Activated CD8-positive, alpha-beta memory T cell treated with anti-CD3 and anti-CD28 coated beads, Interleukin-2, amount 10 ng/mL, durations not matched to agents 7 days and 5 days (primary cell): ENCODE measurements around the gene OPCML. TPM values are rescaled to one million over a fixed set of nuclear protein-coding genes. Genes with fewer than 3 reads are reported as not detected.

Source experiments
- ATAC-seq: fragments of 150-1000 bp; cut with Tn5 transposase; one replicate; pipeline ENCODE4 v1.10.0; 2021; ENCODE audit warnings: moderate library complexity
- CTCF ChIA-PET: fragments of 350-600 bp; sonication (Branson Sonifier 250); formaldehyde crosslinking; loops from one replicate; lab custom pipeline; 2021; ENCODE audit warnings: antibody characterized with exemption; lab: Charles Lee
- DNase-seq: peaks from one replicate; pipeline ENCODE4 v3.0.0-alpha.2; 2020
- H3K27ac Mint-ChIP-seq: one replicate; pipeline ENCODE4 v1.8.0; 2021; ENCODE audit warnings: mild to moderate bottlenecking, mixed read lengths
- H3K27me3 Mint-ChIP-seq: one replicate; pipeline ENCODE4 v1.8.0; 2021; ENCODE audit warnings: mixed read lengths
- H3K36me3 Mint-ChIP-seq: one replicate; pipeline ENCODE4 v1.8.0; 2021; ENCODE audit warnings: mild to moderate bottlenecking, mixed read lengths
- H3K4me1 Mint-ChIP-seq: one replicate; pipeline ENCODE4 v1.8.0; 2021; ENCODE audit warnings: mixed read lengths
- H3K4me3 Mint-ChIP-seq: one replicate; pipeline ENCODE4 v1.8.0; 2021; ENCODE audit warnings: mild to moderate bottlenecking, moderate library complexity, mixed read lengths
- H3K9me3 Mint-ChIP-seq: one replicate; pipeline ENCODE4 v1.8.0; 2022; ENCODE audit warnings: low read depth, mixed read lengths
- total RNA-seq, 2 experiments: library from RNA; stranded (reverse); gene quantifications; one replicate each; pipeline ENCODE4 v1.2.3, GENCODE V29; 2021

Gene OPCML
- total RNA-seq, 2 experiments from 2014 or later = not detected

GRCh38 chr11:132888226-132888625 is 644.1 kb downstream of the OPCML start:
- DNase-seq (no peak), ATAC-seq (no peak)
- CTCF ChIA-PET = no interaction called here
- Mint-ChIP-seq H3K4me1 (no peaks in the 10 kb centered on the region), H3K27me3 (no peaks in the 10 kb centered on the region), H3K9me3 (no peaks in the 10 kb centered on the region), H3K27ac (no peak overlapping the region), H3K36me3 (no peaks in the 10 kb centered on the region), H3K4me3 (no peak overlapping the region)

- H3K4me1 Mint-ChIP-seq = no peaks in the 10 kb centered on the region
- H3K27ac Mint-ChIP-seq = no peak overlapping the region
- no peak overlapping the region for H3K4me3 Mint-ChIP-seq
- H3K36me3 Mint-ChIP-seq = no peaks in the 10 kb centered on the region
- CTCF ChIA-PET = no interaction called here
- no peaks in the 10 kb centered on the region for H3K27me3 Mint-ChIP-seq
- DNase-seq (no peak), ATAC-seq (no peak)
- no peaks in the 10 kb centered on the region for H3K9me3 Mint-ChIP-seq
Measured at GRCh38 chr11:132886335-132886734, 646.0 kb downstream of the OPCML start.

GRCh38 chr11:132883241-132883640 is 649.1 kb downstream of the OPCML start:
- H3K27ac Mint-ChIP-seq = no peak overlapping the region
- H3K27me3 Mint-ChIP-seq = no peaks in the 10 kb centered on the region
- CTCF ChIA-PET = interaction anchor here (0.7 kb wide), 1 partner anchor 22 kb away, joined by 3 read pairs; no protein-coding TSS in a partner anchor
- H3K4me1 Mint-ChIP-seq = no peaks in the 10 kb centered on the region
- H3K4me3 Mint-ChIP-seq = no peak overlapping the region
- no peaks in the 10 kb centered on the region for H3K36me3 Mint-ChIP-seq
- ATAC-seq (no peak), DNase-seq (no peak)
- H3K9me3 Mint-ChIP-seq = no peaks in the 10 kb centered on the region

GRCh38 chr11:132881622-132882021 is 650.7 kb downstream of the OPCML start:
- Mint-ChIP-seq H3K27me3 (no peaks in the 10 kb centered on the region), H3K4me3 (no peak overlapping the region), H3K36me3 (no peaks in the 10 kb centered on the region), H3K4me1 (no peaks in the 10 kb centered on the region), H3K9me3 (peaks cover 2% of the 10 kb centered on the region), H3K27ac (no peak overlapping the region)
- DNase-seq (no peak), ATAC-seq (no peak)
- CTCF ChIA-PET = no interaction called here

GRCh38 chr11:132878111-132878510 is 654.2 kb downstream of the OPCML start:
- Mint-ChIP-seq H3K4me1 (no peaks in the 10 kb centered on the region), H3K9me3 (peaks cover 2% of the 10 kb centered on the region), H3K27ac (no peak overlapping the region), H3K27me3 (no peaks in the 10 kb centered on the region), H3K36me3 (no peaks in the 10 kb centered on the region), H3K4me3 (no peak overlapping the region)
- CTCF ChIA-PET = no interaction called here
- DNase-seq = no peak
- ATAC-seq = no peak

GRCh38 chr11:132876705-132877104 is 655.6 kb downstream of the OPCML start:
- no peak overlapping the region for H3K27ac Mint-ChIP-seq
- H3K9me3 Mint-ChIP-seq = peaks cover 2% of the 10 kb centered on the region
- ATAC-seq (no peak), DNase-seq (no peak)
- no peaks in the 10 kb centered on the region for H3K4me1 Mint-ChIP-seq
- CTCF ChIA-PET = no interaction called here
- no peaks in the 10 kb centered on the region for H3K27me3 Mint-ChIP-seq
- no peak overlapping the region for H3K4me3 Mint-ChIP-seq
- no peaks in the 10 kb centered on the region for H3K36me3 Mint-ChIP-seq

GRCh38 chr11:132876239-132876638 is 656.1 kb downstream of the OPCML start:
- peaks cover 2% of the 10 kb centered on the region for H3K9me3 Mint-ChIP-seq
- CTCF ChIA-PET = no interaction called here
- no peaks in the 10 kb centered on the region for H3K27me3 Mint-ChIP-seq
- no peak for ATAC-seq
- no peak overlapping the region for H3K4me3 Mint-ChIP-seq
- DNase-seq = no peak
- no peaks in the 10 kb centered on the region for H3K36me3 Mint-ChIP-seq
- H3K27ac Mint-ChIP-seq = no peak overlapping the region
- H3K4me1 Mint-ChIP-seq = no peaks in the 10 kb centered on the region

GRCh38 chr11:132874638-132875037 is 657.7 kb downstream of the OPCML start:
- CTCF ChIA-PET = no interaction called here
- Mint-ChIP-seq H3K36me3 (no peaks in the 10 kb centered on the region), H3K27ac (no peak overlapping the region), H3K27me3 (no peaks in the 10 kb centered on the region), H3K4me1 (no peaks in the 10 kb centered on the region), H3K9me3 (peaks cover 2% of the 10 kb centered on the region), H3K4me3 (no peak overlapping the region)
- DNase-seq (no peak), ATAC-seq (no peak)

GRCh38 chr11:132873841-132874240 is 658.5 kb downstream of the OPCML start:
- H3K4me1 Mint-ChIP-seq = no peaks in the 10 kb centered on the region
- CTCF ChIA-PET = no interaction called here
- no peak overlapping the region for H3K4me3 Mint-ChIP-seq
- H3K9me3 Mint-ChIP-seq = peaks cover 2% of the 10 kb centered on the region
- DNase-seq = no peak
- H3K27me3 Mint-ChIP-seq = no peaks in the 10 kb centered on the region
- H3K36me3 Mint-ChIP-seq = no peaks in the 10 kb centered on the region
- ATAC-seq = no peak
- H3K27ac Mint-ChIP-seq = no peak overlapping the region

GRCh38 chr11:132872211-132872610 is 660.1 kb downstream of the OPCML start:
- ATAC-seq (no peak), DNase-seq (no peak)
- Mint-ChIP-seq H3K4me3 (no peak overlapping the region), H3K4me1 (no peaks in the 10 kb centered on the region), H3K36me3 (no peaks in the 10 kb centered on the region), H3K27ac (no peak overlapping the region), H3K27me3 (no peaks in the 10 kb centered on the region), H3K9me3 (no peaks in the 10 kb centered on the region)
- CTCF ChIA-PET = no interaction called here

- H3K9me3 Mint-ChIP-seq = no peaks in the 10 kb centered on the region
- H3K27ac Mint-ChIP-seq = no peak overlapping the region
- CTCF ChIA-PET = no interaction called here
- no peaks in the 10 kb centered on the region for H3K4me1 Mint-ChIP-seq
- H3K36me3 Mint-ChIP-seq = no peaks in the 10 kb centered on the region
- DNase-seq (no peak), ATAC-seq (no peak)
- H3K4me3 Mint-ChIP-seq = no peak overlapping the region
- H3K27me3 Mint-ChIP-seq = no peaks in the 10 kb centered on the region
Measured at GRCh38 chr11:132866783-132867545, 665.3 kb downstream of the OPCML start.

- H3K27me3 Mint-ChIP-seq = no peaks in the 10 kb centered on the region
Measured at GRCh38 chr11:132865623-132866022, 666.7 kb downstream of the OPCML start.

GRCh38 chr11:132864811-132865576 is 667.3 kb downstream of the OPCML start:
- H3K36me3 Mint-ChIP-seq = no peaks in the 10 kb centered on the region
- no peaks in the 10 kb centered on the region for H3K9me3 Mint-ChIP-seq
- no peak for DNase-seq
- H3K4me1 Mint-ChIP-seq = no peaks in the 10 kb centered on the region
- no peaks in the 10 kb centered on the region for H3K27me3 Mint-ChIP-seq
- H3K27ac Mint-ChIP-seq = no peak overlapping the region
- no peak overlapping the region for H3K4me3 Mint-ChIP-seq
- CTCF ChIA-PET = no interaction called here
- ATAC-seq = no peak

More at GRCh38 chr11:132865623-132866022, 666.7 kb downstream of the OPCML start:
- CTCF ChIA-PET = no interaction called here
- ATAC-seq (no peak), DNase-seq (no peak)
- Mint-ChIP-seq H3K36me3 (no peaks in the 10 kb centered on the region), H3K27ac (no peak overlapping the region), H3K9me3 (no peaks in the 10 kb centered on the region), H3K4me1 (no peaks in the 10 kb centered on the region), H3K4me3 (no peak overlapping the region)

- Mint-ChIP-seq H3K36me3 (no peaks in the 10 kb centered on the region), H3K4me3 (no peak overlapping the region), H3K27me3 (no peaks in the 10 kb centered on the region), H3K9me3 (no peaks in the 10 kb centered on the region), H3K27ac (no peak overlapping the region), H3K4me1 (no peaks in the 10 kb centered on the region)
- ATAC-seq (no peak), DNase-seq (no peak)
- CTCF ChIA-PET = no interaction called here
Measured at GRCh38 chr11:132862933-132863332, 669.4 kb downstream of the OPCML start.
